Bronchial epithelial cell (primary cell): ENCODE measurements around the gene ANKAR. TPM values are rescaled to one million over a fixed set of nuclear protein-coding genes. Genes with fewer than 3 reads are reported as not detected.
"Not testable (repeated sequence)": the region's sequence is repeated elsewhere in the genome, so short reads cannot be mapped to it uniquely, and the experiment has no call there.

ENCODE experiments used
- DNase-seq: peaks from one replicate; pipeline ENCODE4 v3.0.0-alpha.2; 2010; ENCODE audit warnings: low read depth
- FAIRE-seq: peaks from 2 replicates; lab custom pipeline; 2011; peaks lifted over from hg19 to GRCh38; lab: Jason Lieb, UNC
- H3K27me3 ChIP-seq: 2 replicates; pipeline ENCODE4 v1.5.1; 2011; ENCODE audit warnings: low read length; ENCODE audit not compliant: control insufficient read depth, insufficient read depth
- H3K36me3 ChIP-seq: 2 replicates; pipeline ENCODE4 v1.5.1; 2011; ENCODE audit warnings: low read length; ENCODE audit not compliant: control insufficient read depth, insufficient read depth
- H3K4me3 ChIP-seq: 2 replicates; pipeline ENCODE4 v1.5.1; 2011; ENCODE audit warnings: mild to moderate bottlenecking, low read depth, low read length, control low read depth
- CTCF ChIP-seq: IDR thresholded peaks from 2 replicates; pipeline ENCODE4 v1.5.1; 2011; ENCODE audit warnings: mild to moderate bottlenecking, moderate library complexity, low read length, control low read depth, inconsistent platforms; ENCODE audit not compliant: insufficient read depth, severe bottlenecking
- total RNA-seq: library from RNA; depleted of rRNA; stranded (reverse); fragments of >200 nt; gene quantifications from 2 replicates; pipeline ENCODE4 v1.2.1, GENCODE V29; 2014

Gene ANKAR
- total RNA-seq, 1 donor from 2014 or later: 2.1 TPM

DNA sequence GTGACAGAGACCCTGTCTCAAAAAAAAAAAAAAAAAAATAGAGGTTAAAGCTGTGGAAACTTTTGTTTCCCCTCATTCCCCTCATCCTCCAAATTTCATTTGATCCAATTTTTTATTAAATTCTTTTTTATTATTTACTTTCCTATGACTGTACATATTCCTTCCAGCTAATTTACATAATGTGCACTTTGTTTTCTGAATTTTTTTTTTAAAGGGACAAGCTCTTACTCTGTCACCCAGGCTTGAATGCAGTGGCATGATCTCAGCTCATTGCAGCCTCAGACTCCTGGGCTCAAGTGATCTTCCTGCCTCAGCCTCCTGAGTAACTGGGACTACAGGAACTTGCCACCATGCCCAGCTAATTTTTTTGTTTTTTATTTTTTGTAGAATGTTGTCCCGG is 10.3 kb downstream of the ANKAR start:
- DNase-seq (no peak), FAIRE-seq (no peak)
- Histone ChIP-seq H3K27me3 (no peaks in the 10 kb centered on the region), H3K4me3 (no peak overlapping the region), H3K36me3 (no peaks in the 10 kb centered on the region)
- no peak for TF ChIP-seq CTCF

DNA sequence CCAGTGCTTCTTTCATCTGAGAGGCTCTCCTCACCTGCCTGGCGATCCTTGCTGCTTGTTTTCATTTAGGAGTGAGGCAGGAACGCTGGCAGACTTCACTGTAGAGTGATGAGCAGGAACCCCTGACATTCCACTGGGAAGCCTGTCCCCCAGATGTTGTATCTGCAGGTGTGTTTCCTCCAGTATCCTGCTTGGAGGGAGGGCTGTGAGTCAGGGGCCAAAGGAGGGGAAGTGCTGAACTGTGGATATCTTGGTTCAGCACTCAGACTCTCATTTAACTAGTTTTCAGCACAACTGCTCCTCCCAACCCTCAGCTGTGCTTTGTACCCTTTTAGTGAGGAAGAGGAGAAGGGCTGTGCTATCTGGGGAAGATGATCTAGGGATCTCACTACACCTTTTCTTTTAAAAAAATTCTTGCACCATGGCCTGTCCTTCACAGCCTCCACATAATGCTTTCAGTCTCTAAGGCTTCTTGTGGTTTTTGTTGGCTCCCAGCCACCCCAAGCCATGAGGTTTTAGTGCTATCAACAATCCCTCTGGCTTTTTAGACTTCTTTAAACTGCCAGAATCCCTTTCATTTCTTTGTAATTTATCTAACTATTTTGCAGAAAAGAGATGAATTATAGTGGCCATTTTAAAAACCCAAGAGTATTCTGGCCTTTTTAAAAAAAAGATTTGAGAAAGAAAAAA is 11.2 kb downstream of the ANKAR start:
- no peak for TF ChIP-seq CTCF
- no peak for FAIRE-seq
- H3K36me3 ChIP-seq: no peaks in the 10 kb centered on the region
- no peaks in the 10 kb centered on the region for H3K27me3 ChIP-seq
- peak; percentile 30 for DNase-seq
- H3K4me3 ChIP-seq: no peak overlapping the region

DNA sequence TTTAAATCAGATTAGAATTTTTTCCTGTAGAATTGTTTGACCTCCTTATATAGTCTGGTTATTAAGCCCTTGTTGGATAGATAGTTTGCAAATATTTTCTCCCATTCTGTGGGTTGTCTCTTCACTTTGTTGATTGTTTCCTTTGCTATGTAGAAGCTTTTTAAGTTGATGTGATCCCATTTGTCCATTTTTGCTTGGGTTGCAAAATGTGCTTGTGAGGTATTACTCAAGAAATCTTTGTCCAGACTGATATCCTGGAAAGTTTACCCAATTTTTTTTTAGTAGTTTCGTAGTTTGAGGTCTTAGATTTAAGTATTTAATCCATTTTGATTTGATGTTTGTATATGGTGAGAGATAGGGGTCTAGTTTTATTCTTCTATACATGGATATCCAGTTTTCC is 13.3 kb downstream of the ANKAR start:
- FAIRE-seq, H3K36me3 ChIP-seq, H3K4me3 ChIP-seq, DNase-seq, H3K27me3 ChIP-seq: not testable (repeated sequence)

- no peak for FAIRE-seq
- TF ChIP-seq CTCF: no peak
- H3K4me3 ChIP-seq: no peak overlapping the region
These were observed 21.8 kb downstream of the ANKAR start for GRCh38 chr2:189696223-189696622.

GRCh38 chr2:189698020-189698887 is 23.8 kb downstream of the ANKAR start:
- Histone ChIP-seq H3K27me3 (no peaks in the 10 kb centered on the region), H3K4me3 (no peak overlapping the region), H3K36me3 (no peaks in the 10 kb centered on the region)
- FAIRE-seq (no peak), DNase-seq (peak; percentile 48)
- peak; percentile 13 for TF ChIP-seq CTCF

More at GRCh38 chr2:189696223-189696622, 21.8 kb downstream of the ANKAR start:
- Histone ChIP-seq H3K36me3 (no peaks in the 10 kb centered on the region), H3K27me3 (no peaks in the 10 kb centered on the region)
- DNase-seq: no peak

- Histone ChIP-seq H3K36me3 (no peaks in the 10 kb centered on the region), H3K27me3 (no peaks in the 10 kb centered on the region), H3K4me3 (no peak overlapping the region)
- no peak for DNase-seq
- no peak for TF ChIP-seq CTCF
- no peak for FAIRE-seq
These were observed 26.2 kb downstream of the ANKAR start for GRCh38 chr2:189700681-189701080.
